Keratinocyte (primary cell): ENCODE results near the gene TNFRSF14. TPM values are rescaled to one million over a fixed set of nuclear protein-coding genes. Genes with fewer than 3 reads are reported as not detected.

Source experiments
- DNase-seq: peaks from one replicate; pipeline ENCODE4 v3.0.0-alpha.2; 2011; ENCODE audit warnings: low read depth, missing footprints, low spot score
- FAIRE-seq: peaks from 2 replicates; lab custom pipeline; 2011; peaks lifted over from hg19 to GRCh38; lab: Jason Lieb, UNC
- H2AFZ ChIP-seq: 2 replicates; pipeline ENCODE4 v1.6.0; 2012; ENCODE audit warnings: low read length, control low read depth, inconsistent platforms; ENCODE audit not compliant: control insufficient read depth
- H3K27ac ChIP-seq: 2 replicates; pipeline ENCODE4 v1.5.1; 2011; ENCODE audit warnings: low read length; ENCODE audit not compliant: control insufficient read depth, insufficient read depth
- H3K27me3 ChIP-seq: 3 replicates; pipeline ENCODE4 v1.6.0; 2011; ENCODE audit warnings: low read length; ENCODE audit not compliant: control insufficient read depth, insufficient read depth; ENCODE audit errors: extremely low read depth
- H3K36me3 ChIP-seq, 2 experiments: 2 replicates in 1 of 2; 3 replicates in 1 of 2; pipeline ENCODE4 v1.5.1; 2011; ENCODE audit warnings: low read length in 2 of 2, mild to moderate bottlenecking in 1 of 2; ENCODE audit not compliant: control insufficient read depth in 2 of 2, insufficient read depth in 2 of 2; ENCODE audit errors: extremely low read depth in 1 of 2
- H3K4me1 ChIP-seq: 3 replicates; pipeline ENCODE4 v1.5.1; 2011; ENCODE audit warnings: low read length; ENCODE audit not compliant: control insufficient read depth, insufficient read depth; ENCODE audit errors: extremely low read depth
- H3K4me2 ChIP-seq: 3 replicates; pipeline ENCODE4 v1.6.0; 2011; ENCODE audit warnings: low read depth, low read length; ENCODE audit not compliant: control insufficient read depth, insufficient read depth; ENCODE audit errors: extremely low read depth
- H3K4me3 ChIP-seq, 3 experiments: fragments of 200-600 bp in 1 of 3; sonication (generic) in 1 of 3; 2 replicates in 2 of 3; 3 replicates in 1 of 3; pipeline ENCODE4 v1.5.1; 2011 to 2016; ENCODE audit warnings: low read length in 3 of 3, mild to moderate bottlenecking in 3 of 3, control low read depth in 2 of 3, inconsistent platforms in 1 of 3, low read depth in 1 of 3, mixed read lengths in 1 of 3, mixed run types in 1 of 3, moderate library complexity in 1 of 3; ENCODE audit not compliant: control insufficient read depth in 2 of 3, insufficient read depth in 2 of 3; ENCODE audit errors: extremely low read depth in 1 of 3
- H3K79me2 ChIP-seq: 2 replicates; pipeline ENCODE4 v1.6.0; 2012; ENCODE audit warnings: low read length; ENCODE audit not compliant: control insufficient read depth, insufficient read depth
- H3K9ac ChIP-seq: 3 replicates; pipeline ENCODE4 v1.6.0; 2011; ENCODE audit warnings: low read length; ENCODE audit not compliant: control insufficient read depth, insufficient read depth; ENCODE audit errors: extremely low read depth
- H3K9me1 ChIP-seq: 3 replicates; pipeline ENCODE4 v1.6.0; 2011; ENCODE audit warnings: low read length; ENCODE audit not compliant: control insufficient read depth, insufficient read depth; ENCODE audit errors: extremely low read depth
- H3K9me3 ChIP-seq: 2 replicates; pipeline ENCODE4 v1.5.1; 2012; ENCODE audit warnings: low read depth, low read length; ENCODE audit not compliant: control insufficient read depth
- H4K20me1 ChIP-seq: 3 replicates; pipeline ENCODE4 v1.6.0; 2011; ENCODE audit warnings: low read length; ENCODE audit not compliant: control insufficient read depth, insufficient read depth; ENCODE audit errors: extremely low read depth
- CTCF ChIP-seq, 3 experiments: IDR thresholded peaks in 1 of 3; conservative IDR thresholded peaks in 1 of 3; optimal IDR thresholded peaks in 1 of 3; 2 replicates in 2 of 3; 3 replicates in 1 of 3; pipeline versions ENCODE3 to v1.5.1; 2011; ENCODE audit warnings: low read length in 3 of 3, mild to moderate bottlenecking in 3 of 3, moderate library complexity in 2 of 3, control low read depth in 1 of 3, inconsistent platforms in 1 of 3; ENCODE audit not compliant: insufficient read depth in 2 of 3; ENCODE audit errors: extremely low read depth in 1 of 3
- EZH2 ChIP-seq: IDR thresholded peaks from one replicate; pipeline ENCODE4 v1.6.1; 2012; ENCODE audit warnings: inconsistent platforms, mild to moderate bottlenecking, low read length, moderate library complexity
- dilution Hi-C: fragments of 300-500 bp; cut with MboI; formaldehyde crosslinking; loops from one replicate; pipeline ENCODE4 v1.7.0; 2020; ENCODE audit warnings: low sequenced_read_pairs; ENCODE audit not compliant: extremely low pct_ligation_motif_present
- polyA plus RNA-seq, 5 experiments: library from polyadenylated mRNA; depleted of rRNA in 3 of 5; stranded (reverse) in 3 of 5; stranded (forward) in 1 of 5; unstranded in 1 of 5; fragments of >200 nt; gene quantifications; 1 replicate in 1 of 5; 2 replicates in 3 of 5; 3 replicates in 1 of 5; pipeline versions ENCODE4 v1.2.1 to v1.2.3, GENCODE V29; 2011 to 2012; ENCODE audit warnings: missing spikeins in 2 of 5, low read depth in 1 of 5, low replicate concordance in 1 of 5

The TNFRSF14 gene
- polyA plus RNA-seq, 1 donor (not counting 4 experiments of a cell fraction or from before 2014, with no cell fraction given): 5.2 TPM

DNA sequence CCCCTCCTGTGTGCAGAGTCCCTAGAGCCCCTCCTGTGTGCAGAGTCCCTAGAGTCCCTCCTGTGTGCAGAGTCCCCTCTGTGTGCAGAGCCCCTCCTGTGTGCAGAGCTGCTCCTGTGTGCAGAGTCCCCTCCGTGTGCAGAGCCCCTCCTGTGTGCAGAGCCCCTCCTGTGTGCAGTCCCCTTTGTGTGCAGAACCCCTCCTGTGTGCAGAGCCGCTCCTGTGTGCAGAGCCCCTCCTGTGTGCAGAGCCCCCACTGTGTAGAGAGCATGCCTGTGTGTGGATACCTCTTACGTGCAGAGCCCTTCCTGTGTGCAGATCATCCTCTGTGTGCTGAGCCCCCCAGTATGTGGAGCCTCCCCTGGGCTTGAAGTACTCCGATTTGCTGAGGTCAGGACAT lies 17.8 kb upstream of the TNFRSF14 start:
- Histone ChIP-seq H3K4me3 (no peak overlapping the region), H2AFZ (no peak overlapping the region), H3K9ac (no peak overlapping the region), H3K4me1 (peaks cover 41% of the 10 kb centered on the region), H3K9me3 (no peaks in the 10 kb centered on the region), H3K27me3 (no peaks in the 10 kb centered on the region), H3K9me1 (no peaks in the 10 kb centered on the region), H3K27ac (no peak overlapping the region), H3K4me2 (no peak overlapping the region), H4K20me1 (no peaks in the 10 kb centered on the region), H3K79me2 (no peaks in the 10 kb centered on the region), H3K36me3 (no peaks in the 10 kb centered on the region)
- TF ChIP-seq EZH2 (no peak), CTCF (optimal IDR thresholded peaks at IDR 0.05 in 1 of 3, IDR thresholded peaks at IDR 0.05 in 1 of 3, conservative IDR thresholded peaks at IDR 0.05 in 1 of 3; ENCODE audit: extremely low read depth in 1 of 3, insufficient read depth in 2 of 3, low read length in 3 of 3) (no peak)
- DNase-seq (no peak), FAIRE-seq (no peak)
- dilution Hi-C loops: no loop called here

DNA sequence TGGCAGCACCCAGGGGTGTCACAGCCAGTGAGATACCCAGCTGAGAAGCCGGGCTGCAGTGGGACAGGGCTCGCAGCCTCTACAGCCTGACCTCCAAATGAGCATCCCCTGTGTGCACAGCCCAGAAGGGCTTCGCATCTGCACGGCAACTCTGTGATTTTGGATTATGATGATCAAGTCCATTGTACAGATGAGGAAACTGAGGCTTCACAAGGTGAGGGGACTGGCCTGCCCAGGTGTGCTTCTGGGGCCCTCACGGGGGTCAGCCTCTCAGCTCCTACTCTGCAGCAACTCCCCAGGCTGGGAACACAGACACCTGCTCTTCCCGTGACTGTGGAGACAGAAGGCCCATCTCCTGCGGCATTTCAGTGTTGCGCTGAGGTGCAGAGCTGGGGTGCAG lies 17.3 kb upstream of the TNFRSF14 start:
- TF ChIP-seq EZH2: no peak
- TF ChIP-seq CTCF (optimal IDR thresholded peaks at IDR 0.05 in 1 of 3, IDR thresholded peaks at IDR 0.05 in 1 of 3, conservative IDR thresholded peaks at IDR 0.05 in 1 of 3; ENCODE audit: extremely low read depth in 1 of 3, insufficient read depth in 2 of 3, low read length in 3 of 3): no peak
- FAIRE-seq: no peak
- H3K4me3 ChIP-seq: no peak overlapping the region

More for the DNA sequence above, 17.3 kb upstream of the TNFRSF14 start:
- Histone ChIP-seq H3K27ac (no peak overlapping the region), H3K79me2 (no peaks in the 10 kb centered on the region), H3K9me1 (no peaks in the 10 kb centered on the region), H3K9me3 (no peaks in the 10 kb centered on the region), H3K4me2 (no peak overlapping the region), H4K20me1 (no peaks in the 10 kb centered on the region), H3K36me3 (no peaks in the 10 kb centered on the region), H3K9ac (no peak overlapping the region), H2AFZ (no peak overlapping the region), H3K27me3 (no peaks in the 10 kb centered on the region), H3K4me1 (peaks cover 41% of the 10 kb centered on the region)
- dilution Hi-C loops: no loop called here
- DNase-seq: no peak
